Neural progenitor cell (in vitro differentiated cells): ENCODE measurements around the gene GALNT17. TPM values are rescaled to one million over a fixed set of nuclear protein-coding genes. Genes with fewer than 3 reads are reported as not detected.
A peak's percentile ranks its signal among the peaks of the same experiment; 100 is the strongest.

Source experiments
- DNase-seq: peaks from one replicate; pipeline ENCODE4 v3.0.0-alpha.2; 2016; ENCODE audit warnings: low spot score
- H2AFZ ChIP-seq: fragments of 200-600 bp; sonication (generic); replicated peaks from 2 replicates; pipeline ENCODE4 v1.6.1; 2016; ENCODE audit warnings: antibody characterized with exemption
- H3F3A ChIP-seq: fragments of 200-600 bp; sonication (generic); 2 replicates; pipeline ENCODE4 v1.6.1; 2016; ENCODE audit warnings: antibody characterized with exemption, low read depth
- H3K27ac ChIP-seq: fragments of 200-600 bp; sonication (generic); 2 replicates; pipeline ENCODE4 v1.5.1; 2016; ENCODE audit warnings: mild to moderate bottlenecking
- H3K27me3 ChIP-seq: fragments of 200-600 bp; sonication (generic); 2 replicates; pipeline ENCODE4 v1.6.1; 2016; ENCODE audit warnings: mild to moderate bottlenecking, moderate library complexity
- H3K36me3 ChIP-seq: fragments of 200-600 bp; sonication (generic); 2 replicates; pipeline ENCODE4 v1.5.1; 2016
- H3K4me1 ChIP-seq: fragments of 200-600 bp; sonication (generic); 2 replicates; pipeline ENCODE4 v1.6.1; 2016; ENCODE audit warnings: mixed run types
- H3K4me2 ChIP-seq: fragments of 200-600 bp; sonication (generic); 2 replicates; pipeline ENCODE4 v1.6.1; 2016
- H3K4me3 ChIP-seq: fragments of 200-600 bp; sonication (generic); 2 replicates; pipeline ENCODE4 v1.5.1; 2016
- H3K79me2 ChIP-seq: fragments of 200-600 bp; sonication (generic); 2 replicates; pipeline ENCODE4 v1.6.1; 2016; ENCODE audit warnings: low read depth
- H3K9ac ChIP-seq: fragments of 200-600 bp; sonication (generic); 2 replicates; pipeline ENCODE4 v1.6.1; 2016
- H3K9me3 ChIP-seq: fragments of 200-600 bp; sonication (generic); 2 replicates; pipeline ENCODE4 v1.5.1; 2016; ENCODE audit warnings: low read depth
- H4K20me1 ChIP-seq: fragments of 200-600 bp; sonication (generic); 2 replicates; pipeline ENCODE4 v1.6.1; 2016; ENCODE audit warnings: low read depth
- H3K27ac Mint-ChIP-seq: 3 replicates; pipeline ENCODE4 v1.8.0; 2021; ENCODE audit warnings: mixed read lengths
- H3K27me3 Mint-ChIP-seq: 2 replicates; pipeline ENCODE4 v1.8.0; 2022; ENCODE audit warnings: low read depth, mild to moderate bottlenecking, inconsistent platforms, moderate library complexity, mixed read lengths; ENCODE audit not compliant: insufficient read depth
- H3K36me3 Mint-ChIP-seq: 3 replicates; pipeline ENCODE4 v1.8.0; 2021; ENCODE audit warnings: mixed read lengths
- H3K4me1 Mint-ChIP-seq: 3 replicates; pipeline ENCODE4 v1.8.0; 2021; ENCODE audit warnings: mixed read lengths
- H3K4me3 Mint-ChIP-seq: 3 replicates; pipeline ENCODE4 v1.8.0; 2021; ENCODE audit warnings: mild to moderate bottlenecking, moderate library complexity, mixed read lengths
- H3K9me3 Mint-ChIP-seq: 3 replicates; pipeline ENCODE4 v1.8.0; 2020; ENCODE audit warnings: mixed read lengths
- CTCF ChIP-seq: fragments of 200-600 bp; sonication (generic); IDR thresholded peaks from 2 replicates; pipeline ENCODE4 v1.5.1; 2017; ENCODE audit warnings: antibody characterized with exemption, mild to moderate bottlenecking
- EZH2 ChIP-seq: fragments of 200-600 bp; sonication (generic); IDR thresholded peaks from 2 replicates; pipeline ENCODE4 v1.6.1; 2017; ENCODE audit warnings: antibody characterized with exemption, mild to moderate bottlenecking, moderate library complexity
- EZH2phosphoT487 ChIP-seq: fragments of 200-600 bp; sonication (generic); IDR thresholded peaks from 2 replicates; pipeline ENCODE4 v1.6.1; 2017; ENCODE audit warnings: antibody characterized with exemption
- total RNA-seq: library from RNA; depleted of rRNA; stranded (reverse); fragments of >200 nt; gene quantifications from 2 replicates; pipeline ENCODE4 v1.2.3, GENCODE V29; 2015; ENCODE audit warnings: low replicate concordance

Gene GALNT17
- total RNA-seq, 1 donor from 2014 or later, result 17.1 TPM

- H3K4me1 ChIP-seq, result peaks cover 10% of the 10 kb centered on the region
- no peaks in the 10 kb centered on the region for H4K20me1 ChIP-seq
- TF ChIP-seq CTCF (no peak), EZH2phosphoT487 (no peak), EZH2 (no peak)
Measured at GRCh38 chr7:71184609-71185008, 52.7 kb downstream of the GALNT17 start.

GRCh38 chr7:71186535-71187057, 54.7 kb downstream of the GALNT17 start:
- Histone ChIP-seq H3K4me3 (no peak overlapping the region), H3K9ac (no peak overlapping the region), H4K20me1 (no peaks in the 10 kb centered on the region), H3K4me2 (no peak overlapping the region), H3K4me1 (peaks cover 10% of the 10 kb centered on the region), H3K79me2 (peaks cover 80% of the 10 kb centered on the region), H3K27me3 (no peaks in the 10 kb centered on the region), H2AFZ (no peak overlapping the region), H3K9me3 (peaks cover 5% of the 10 kb centered on the region), H3K27ac (no peak overlapping the region), H3F3A (no peaks in the 10 kb centered on the region), H3K36me3 (no peaks in the 10 kb centered on the region)
- no peak for TF ChIP-seq EZH2phosphoT487
- TF ChIP-seq EZH2, result no peak
- no peak for TF ChIP-seq CTCF
- DNase-seq, result no peak
- peak overlapping the region; percentile 42 for H3K27ac Mint-ChIP-seq
- no peak overlapping the region for H3K4me3 Mint-ChIP-seq
- peaks cover 11% of the 10 kb centered on the region for H3K9me3 Mint-ChIP-seq
- H3K4me1 Mint-ChIP-seq, result peaks cover 3% of the 10 kb centered on the region
- peaks cover 11% of the 10 kb centered on the region for H3K36me3 Mint-ChIP-seq
- peaks cover 6% of the 10 kb centered on the region for H3K27me3 Mint-ChIP-seq

More at GRCh38 chr7:71184609-71185008, 52.7 kb downstream of the GALNT17 start:
- Histone ChIP-seq H3K27me3 (no peaks in the 10 kb centered on the region), H3K36me3 (no peaks in the 10 kb centered on the region), H3F3A (no peaks in the 10 kb centered on the region), H3K9ac (no peak overlapping the region), H3K9me3 (peaks cover 5% of the 10 kb centered on the region), H2AFZ (no peak overlapping the region), H3K79me2 (peaks cover 80% of the 10 kb centered on the region), H3K4me3 (no peak overlapping the region), H3K4me2 (no peak overlapping the region), H3K27ac (no peak overlapping the region)
- H3K27ac Mint-ChIP-seq, result no peak overlapping the region
- H3K27me3 Mint-ChIP-seq, result peaks cover 6% of the 10 kb centered on the region
- peaks cover 3% of the 10 kb centered on the region for H3K4me1 Mint-ChIP-seq
- no peak overlapping the region for H3K4me3 Mint-ChIP-seq
- DNase-seq, result no peak
- peaks cover 12% of the 10 kb centered on the region for H3K36me3 Mint-ChIP-seq
- H3K9me3 Mint-ChIP-seq, result peaks cover 11% of the 10 kb centered on the region

- H4K20me1 ChIP-seq, result no peaks in the 10 kb centered on the region
- peaks cover 6% of the 10 kb centered on the region for H3K27me3 Mint-ChIP-seq
- H3K9me3 Mint-ChIP-seq, result peaks cover 11% of the 10 kb centered on the region
- no peak overlapping the region for H3K27ac ChIP-seq
- no peak for DNase-seq
- no peaks in the 10 kb centered on the region for H3K4me1 ChIP-seq
- peaks cover 9% of the 10 kb centered on the region for H3K36me3 Mint-ChIP-seq
- no peak overlapping the region for H3K27ac Mint-ChIP-seq
- H2AFZ ChIP-seq, result no peak overlapping the region
- H3K4me2 ChIP-seq, result no peak overlapping the region
- H3K36me3 ChIP-seq, result no peaks in the 10 kb centered on the region
- peaks cover 5% of the 10 kb centered on the region for H3K9me3 ChIP-seq
- H3K9ac ChIP-seq, result no peak overlapping the region
- H3F3A ChIP-seq, result no peaks in the 10 kb centered on the region
- TF ChIP-seq EZH2, result no peak
- TF ChIP-seq CTCF, result no peak
- no peak for TF ChIP-seq EZH2phosphoT487
- H3K4me3 ChIP-seq, result no peak overlapping the region
- H3K4me1 Mint-ChIP-seq, result no peaks in the 10 kb centered on the region
- H3K4me3 Mint-ChIP-seq, result no peak overlapping the region
- H3K27me3 ChIP-seq, result no peaks in the 10 kb centered on the region
- H3K79me2 ChIP-seq, result peaks cover 93% of the 10 kb centered on the region
Measured at GRCh38 chr7:71191771-71192170, 59.8 kb downstream of the GALNT17 start.
